K562 (cell line): ENCODE measurements around the gene HOXB6. TPM values are rescaled to one million over a fixed set of nuclear protein-coding genes. Genes with fewer than 3 reads are reported as not detected.

Experiments used
- CHD2 ChIP-seq: IDR thresholded peaks from 2 replicates; pipeline ENCODE4 v1.6.1; 2011; ENCODE audit warnings: low read depth, low read length
- KAT7 ChIP-seq: sonication (generic); formaldehyde crosslinking; IDR thresholded peaks from 2 replicates; pipeline ENCODE4 v1.8.0; 2022; ENCODE audit warnings: missing genetic modification reagents, mild to moderate bottlenecking, borderline replicate concordance
- MYC ChIP-seq, 2 experiments: fragments of 250-450 bp in 1 of 2; sonication (Bioruptor Pico) in 1 of 2; IDR thresholded peaks; 2 replicates each; pipeline versions ENCODE4 v1.5.1 to v1.6.1; 2012 to 2021; ENCODE audit warnings: low read depth in 2 of 2, borderline replicate concordance in 1 of 2, improper control_type of control experiment in 1 of 2, low read length in 1 of 2, mild to moderate bottlenecking in 1 of 2, moderate library complexity in 1 of 2
- RB1 ChIP-seq: fragments of 450-650 bp; IDR thresholded peaks from 2 replicates; pipeline ENCODE4 v1.6.1; 2017; ENCODE audit warnings: low read depth, mild to moderate bottlenecking
- ZNF561 ChIP-seq: fragments of 450-650 bp; formaldehyde crosslinking; conservative IDR thresholded peaks from 2 replicates; pipeline ENCODE4 v1.4.0; 2020; ENCODE audit warnings: mild to moderate bottlenecking, moderate library complexity
- polyA plus RNA-seq, 8 experiments: library from polyadenylated mRNA; depleted of rRNA in 4 of 8; stranded (reverse) in 5 of 8; unstranded in 3 of 8; fragments of >200 nt; fragmentation: Nextera tagmentation in 2 of 8; fragmentation: Illumina TruSeq in 1 of 8; extraction: Ambion mirVana in 2 of 8; extraction: Trizol in 1 of 8; gene quantifications; 2 replicates each; pipeline versions ENCODE4 v1.2.1 to v1.2.3, GENCODE V29; 2011 to 2014; ENCODE audit warnings: inconsistent platforms in 1 of 8, missing spikeins in 1 of 8
- total RNA-seq, 7 experiments: library from RNA; depleted of rRNA in 6 of 7; stranded (reverse); fragments of >200 nt in 6 of 7; fragmentation: Illumina TruSeq in 2 of 7; extraction: Trizol in 2 of 7; gene quantifications; 2 replicates each; pipeline versions ENCODE4 v1.2.1 to v1.2.3, GENCODE V29; 2011 to 2021; ENCODE audit warnings: low replicate concordance in 1 of 7
- TF ChIP-seq, protein P1 (sequence below): sonication (generic); formaldehyde crosslinking; IDR thresholded peaks from 2 replicates; pipeline ENCODE4 v1.8.1; 2023; ENCODE audit warnings: missing genetic modification reagents, mild to moderate bottlenecking, borderline replicate concordance
- TF ChIP-seq, protein P2 (sequence below): fragments of 250-450 bp; sonication (Bioruptor Pico); IDR thresholded peaks from 2 replicates; pipeline ENCODE4 v1.9.0; 2021; ENCODE audit warnings: mild to moderate bottlenecking, inconsistent platforms
- TF ChIP-seq, protein P3 (sequence below), 2 experiments: fragments of 450-650 bp in 1 of 2; sonication (generic) in 1 of 2; formaldehyde crosslinking in 1 of 2; IDR thresholded peaks; 2 replicates each; pipeline versions ENCODE4 v1.7.1 to v1.9.0; 2016 to 2022; ENCODE audit warnings: inconsistent platforms in 1 of 2, mild to moderate bottlenecking in 1 of 2, missing genetic modification reagents in 1 of 2

The HOXB6 gene
- total and polyA plus RNA-seq, 9 of the 15 experiments (the other 6 are each of a cell fraction or from before 2014, with no cell fraction given) = 1.2 to 14.8 (median 4.9) TPM

DNA sequence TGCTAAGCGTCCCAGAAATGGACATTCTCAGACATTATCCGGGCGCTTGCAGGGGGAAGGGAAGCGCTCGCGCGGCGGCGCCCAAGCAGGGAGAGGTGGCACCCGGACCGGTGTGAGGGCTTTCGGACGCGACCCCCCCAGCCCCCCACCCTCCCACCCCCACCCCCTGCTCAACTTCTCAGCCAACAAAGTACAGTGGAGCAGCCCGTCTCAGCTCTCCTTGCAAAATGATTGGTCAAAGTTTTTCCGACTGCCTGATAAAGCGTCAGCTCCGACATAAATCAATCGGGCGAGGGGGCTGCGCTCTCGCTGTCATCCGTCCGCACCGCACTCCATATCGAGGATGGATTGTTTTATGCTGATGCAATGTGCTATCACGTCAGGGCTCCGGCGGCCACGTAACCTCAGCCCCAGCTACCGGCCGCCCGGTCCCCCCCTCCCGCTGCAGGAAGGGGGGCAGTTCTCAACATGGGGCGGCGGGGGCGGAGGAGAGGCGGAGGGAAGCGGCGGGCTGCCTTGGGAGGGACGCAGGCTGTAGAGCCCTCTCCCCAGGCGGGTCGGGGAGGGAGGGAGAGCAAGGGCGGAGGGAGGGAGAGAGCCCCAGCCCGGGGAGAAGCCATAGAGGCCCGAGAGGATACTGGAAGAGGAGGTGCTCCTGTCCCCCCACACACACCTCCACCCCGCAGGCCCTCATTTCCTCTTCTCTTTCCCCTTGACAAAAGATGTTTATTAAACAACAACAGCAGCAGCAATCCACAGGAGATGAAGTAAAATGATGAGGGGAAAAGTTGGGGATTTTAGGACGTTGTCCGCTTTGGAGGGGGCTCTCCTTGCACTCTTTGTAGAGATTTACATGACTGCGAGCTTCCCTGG, 21.7 kb upstream of the HOXB6 start, which contains the start of gene HOXB9 (continued):
- TF ChIP-seq, protein P1, sequence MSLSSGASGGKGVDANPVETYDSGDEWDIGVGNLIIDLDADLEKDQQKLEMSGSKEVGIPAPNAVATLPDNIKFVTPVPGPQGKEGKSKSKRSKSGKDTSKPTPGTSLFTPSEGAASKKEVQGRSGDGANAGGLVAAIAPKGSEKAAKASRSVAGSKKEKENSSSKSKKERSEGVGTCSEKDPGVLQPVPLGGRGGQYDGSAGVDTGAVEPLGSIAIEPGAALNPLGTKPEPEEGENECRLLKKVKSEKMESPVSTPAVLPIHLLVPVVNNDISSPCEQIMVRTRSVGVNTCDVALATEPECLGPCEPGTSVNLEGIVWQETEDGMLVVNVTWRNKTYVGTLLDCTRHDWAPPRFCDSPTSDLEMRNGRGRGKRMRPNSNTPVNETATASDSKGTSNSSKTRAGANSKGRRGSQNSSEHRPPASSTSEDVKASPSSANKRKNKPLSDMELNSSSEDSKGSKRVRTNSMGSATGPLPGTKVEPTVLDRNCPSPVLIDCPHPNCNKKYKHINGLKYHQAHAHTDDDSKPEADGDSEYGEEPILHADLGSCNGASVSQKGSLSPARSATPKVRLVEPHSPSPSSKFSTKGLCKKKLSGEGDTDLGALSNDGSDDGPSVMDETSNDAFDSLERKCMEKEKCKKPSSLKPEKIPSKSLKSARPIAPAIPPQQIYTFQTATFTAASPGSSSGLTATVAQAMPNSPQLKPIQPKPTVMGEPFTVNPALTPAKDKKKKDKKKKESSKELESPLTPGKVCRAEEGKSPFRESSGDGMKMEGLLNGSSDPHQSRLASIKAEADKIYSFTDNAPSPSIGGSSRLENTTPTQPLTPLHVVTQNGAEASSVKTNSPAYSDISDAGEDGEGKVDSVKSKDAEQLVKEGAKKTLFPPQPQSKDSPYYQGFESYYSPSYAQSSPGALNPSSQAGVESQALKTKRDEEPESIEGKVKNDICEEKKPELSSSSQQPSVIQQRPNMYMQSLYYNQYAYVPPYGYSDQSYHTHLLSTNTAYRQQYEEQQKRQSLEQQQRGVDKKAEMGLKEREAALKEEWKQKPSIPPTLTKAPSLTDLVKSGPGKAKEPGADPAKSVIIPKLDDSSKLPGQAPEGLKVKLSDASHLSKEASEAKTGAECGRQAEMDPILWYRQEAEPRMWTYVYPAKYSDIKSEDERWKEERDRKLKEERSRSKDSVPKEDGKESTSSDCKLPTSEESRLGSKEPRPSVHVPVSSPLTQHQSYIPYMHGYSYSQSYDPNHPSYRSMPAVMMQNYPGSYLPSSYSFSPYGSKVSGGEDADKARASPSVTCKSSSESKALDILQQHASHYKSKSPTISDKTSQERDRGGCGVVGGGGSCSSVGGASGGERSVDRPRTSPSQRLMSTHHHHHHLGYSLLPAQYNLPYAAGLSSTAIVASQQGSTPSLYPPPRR (CRISPR knock-in tag) = peak; percentile 83
- peak; percentile 23; the same call in 1 of the 2 replicates for TF ChIP-seq RB1
- TF ChIP-seq MYC (IDR thresholded peaks at IDR 0.05; ENCODE audit: low read depth, low read length) = peak; percentile 70
- no peak for TF ChIP-seq MYC (CRISPR knock-in tag; IDR thresholded peaks at IDR 0.05; ENCODE audit: borderline replicate concordance, low read depth)
- TF ChIP-seq CHD2 = 0 out of 2 replicates have a peak, but pooled peaks have one; percentile 12
- peak; percentile 24; the same call in 1 of the 2 replicates for TF ChIP-seq KAT7 (CRISPR knock-in tag)
- TF ChIP-seq, protein P2, sequence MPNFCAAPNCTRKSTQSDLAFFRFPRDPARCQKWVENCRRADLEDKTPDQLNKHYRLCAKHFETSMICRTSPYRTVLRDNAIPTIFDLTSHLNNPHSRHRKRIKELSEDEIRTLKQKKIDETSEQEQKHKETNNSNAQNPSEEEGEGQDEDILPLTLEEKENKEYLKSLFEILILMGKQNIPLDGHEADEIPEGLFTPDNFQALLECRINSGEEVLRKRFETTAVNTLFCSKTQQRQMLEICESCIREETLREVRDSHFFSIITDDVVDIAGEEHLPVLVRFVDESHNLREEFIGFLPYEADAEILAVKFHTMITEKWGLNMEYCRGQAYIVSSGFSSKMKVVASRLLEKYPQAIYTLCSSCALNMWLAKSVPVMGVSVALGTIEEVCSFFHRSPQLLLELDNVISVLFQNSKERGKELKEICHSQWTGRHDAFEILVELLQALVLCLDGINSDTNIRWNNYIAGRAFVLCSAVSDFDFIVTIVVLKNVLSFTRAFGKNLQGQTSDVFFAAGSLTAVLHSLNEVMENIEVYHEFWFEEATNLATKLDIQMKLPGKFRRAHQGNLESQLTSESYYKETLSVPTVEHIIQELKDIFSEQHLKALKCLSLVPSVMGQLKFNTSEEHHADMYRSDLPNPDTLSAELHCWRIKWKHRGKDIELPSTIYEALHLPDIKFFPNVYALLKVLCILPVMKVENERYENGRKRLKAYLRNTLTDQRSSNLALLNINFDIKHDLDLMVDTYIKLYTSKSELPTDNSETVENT = peak; percentile 80; the same call in 1 of the 2 replicates
- TF ChIP-seq ZNF561 = no peak
- TF ChIP-seq, protein P3, sequence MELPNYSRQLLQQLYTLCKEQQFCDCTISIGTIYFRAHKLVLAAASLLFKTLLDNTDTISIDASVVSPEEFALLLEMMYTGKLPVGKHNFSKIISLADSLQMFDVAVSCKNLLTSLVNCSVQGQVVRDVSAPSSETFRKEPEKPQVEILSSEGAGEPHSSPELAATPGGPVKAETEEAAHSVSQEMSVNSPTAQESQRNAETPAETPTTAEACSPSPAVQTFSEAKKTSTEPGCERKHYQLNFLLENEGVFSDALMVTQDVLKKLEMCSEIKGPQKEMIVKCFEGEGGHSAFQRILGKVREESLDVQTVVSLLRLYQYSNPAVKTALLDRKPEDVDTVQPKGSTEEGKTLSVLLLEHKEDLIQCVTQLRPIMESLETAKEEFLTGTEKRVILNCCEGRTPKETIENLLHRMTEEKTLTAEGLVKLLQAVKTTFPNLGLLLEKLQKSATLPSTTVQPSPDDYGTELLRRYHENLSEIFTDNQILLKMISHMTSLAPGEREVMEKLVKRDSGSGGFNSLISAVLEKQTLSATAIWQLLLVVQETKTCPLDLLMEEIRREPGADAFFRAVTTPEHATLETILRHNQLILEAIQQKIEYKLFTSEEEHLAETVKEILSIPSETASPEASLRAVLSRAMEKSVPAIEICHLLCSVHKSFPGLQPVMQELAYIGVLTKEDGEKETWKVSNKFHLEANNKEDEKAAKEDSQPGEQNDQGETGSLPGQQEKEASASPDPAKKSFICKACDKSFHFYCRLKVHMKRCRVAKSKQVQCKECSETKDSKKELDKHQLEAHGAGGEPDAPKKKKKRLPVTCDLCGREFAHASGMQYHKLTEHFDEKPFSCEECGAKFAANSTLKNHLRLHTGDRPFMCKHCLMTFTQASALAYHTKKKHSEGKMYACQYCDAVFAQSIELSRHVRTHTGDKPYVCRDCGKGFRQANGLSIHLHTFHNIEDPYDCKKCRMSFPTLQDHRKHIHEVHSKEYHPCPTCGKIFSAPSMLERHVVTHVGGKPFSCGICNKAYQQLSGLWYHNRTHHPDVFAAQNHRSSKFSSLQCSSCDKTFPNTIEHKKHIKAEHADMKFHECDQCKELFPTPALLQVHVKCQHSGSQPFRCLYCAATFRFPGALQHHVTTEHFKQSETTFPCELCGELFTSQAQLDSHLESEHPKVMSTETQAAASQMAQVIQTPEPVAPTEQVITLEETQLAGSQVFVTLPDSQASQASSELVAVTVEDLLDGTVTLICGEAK (IDR thresholded peaks at IDR 0.05) = peak; percentile 18; the same call in 1 of the 2 replicates
- TF ChIP-seq, protein P3 (CRISPR knock-in tag; IDR thresholded peaks at IDR 0.05) = no peak
